ENCODE results near the gene SDHA.

DNA sequence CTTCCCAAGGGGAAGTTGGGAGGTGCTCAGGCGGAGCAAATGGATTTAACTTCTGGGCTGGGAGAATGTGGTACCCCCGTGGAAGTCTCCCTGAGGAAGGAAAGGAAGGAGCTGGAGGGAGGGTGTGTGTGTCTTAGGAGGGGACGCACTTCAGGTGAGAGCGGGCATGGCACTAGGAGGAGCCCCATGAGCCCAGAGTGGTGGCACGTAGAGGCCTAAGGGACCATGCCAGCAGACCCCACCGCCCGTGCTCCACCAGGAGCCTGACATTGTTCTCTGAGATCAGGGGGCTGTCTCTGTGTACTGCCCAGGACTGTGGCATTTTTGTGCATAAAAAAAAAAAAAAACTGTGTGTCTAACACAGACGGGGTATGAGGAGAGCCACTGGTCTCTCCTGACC, 84.8 kb downstream of the SDHA start:
- TF ChIP-seq CTCF (IDR thresholded peaks at IDR 0.05; ENCODE audit: control extremely low read depth in 1 of 3, insufficient read depth in 1 of 3, low read depth in 1 of 3, low read length in 3 of 3): no peak
- TF ChIP-seq ZNF274 (IDR thresholded peaks at IDR 0.05; ENCODE audit: borderline replicate concordance, extremely low read depth, low read length): no peak
- TF ChIP-seq POLR2AphosphoS5 (IDR thresholded peaks at IDR 0.05; ENCODE audit: low read depth, low read length): no peak
